HG03571 (cell line): ENCODE data around the gene MBP.

Experiments
- ATAC-seq: cut with Tn5 transposase; IDR thresholded peaks from one replicate; pipeline ENCODE4 v1.9.1; 2021; ENCODE audit not compliant: unreplicated experiment

Gene MBP

DNA sequence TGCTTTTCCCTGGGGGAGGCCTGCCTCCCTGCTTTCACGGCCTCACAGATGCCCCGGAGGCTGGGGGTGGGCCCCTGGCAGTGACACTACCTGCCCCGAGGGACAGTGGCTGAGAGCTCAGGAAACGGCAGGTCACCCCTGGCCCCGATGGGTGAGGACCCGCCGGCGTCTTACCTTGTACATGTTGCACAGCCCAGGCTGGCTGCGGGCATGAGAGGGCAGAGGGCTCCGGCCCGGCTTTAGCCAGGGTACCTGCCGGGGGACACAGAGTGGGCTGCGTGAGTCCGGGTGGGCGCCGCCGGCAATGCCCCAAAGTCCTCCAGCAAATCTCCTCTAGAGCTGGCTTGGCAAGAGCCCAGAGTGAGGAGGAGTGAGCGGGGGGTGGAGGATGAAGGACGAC is 122.9 kb downstream of the MBP start:
- no peak for ATAC-seq

DNA sequence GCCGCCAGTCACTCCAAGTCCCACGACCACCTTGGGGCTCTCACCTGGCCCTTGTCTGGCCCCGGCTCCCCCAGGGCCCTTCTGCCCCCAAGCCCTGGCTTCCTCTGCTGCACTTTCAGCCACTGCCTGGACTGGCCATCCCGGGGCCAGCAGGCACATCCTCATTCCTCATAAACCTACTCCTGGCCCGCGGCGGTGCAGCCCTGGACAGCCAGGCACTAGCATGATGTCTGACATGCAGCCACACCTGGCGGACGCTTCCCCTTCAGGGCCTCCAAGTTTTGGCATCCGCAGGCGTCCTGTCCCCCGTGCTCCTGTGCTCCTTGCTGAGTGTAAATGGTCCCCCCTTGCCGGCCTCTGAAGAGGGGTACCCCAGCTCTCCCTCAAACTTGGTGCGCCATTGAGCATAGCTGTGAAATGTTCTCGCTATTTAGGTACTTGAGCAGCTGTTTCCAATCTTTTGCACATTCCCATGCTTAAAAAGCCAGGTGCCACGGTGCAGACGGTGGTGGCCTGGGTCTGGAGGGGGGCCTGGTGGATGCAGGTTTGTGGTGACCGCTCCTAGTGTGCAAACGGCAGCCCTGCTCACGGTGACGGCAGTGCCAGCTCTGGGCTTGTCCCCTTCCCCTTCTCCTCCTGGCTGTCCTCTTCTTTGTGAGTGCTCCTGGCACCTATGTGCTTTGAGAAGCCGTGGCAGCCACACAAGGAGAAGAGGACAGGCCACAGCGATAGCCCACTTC is 123.8 kb downstream of the MBP start:
- no peak for ATAC-seq

DNA sequence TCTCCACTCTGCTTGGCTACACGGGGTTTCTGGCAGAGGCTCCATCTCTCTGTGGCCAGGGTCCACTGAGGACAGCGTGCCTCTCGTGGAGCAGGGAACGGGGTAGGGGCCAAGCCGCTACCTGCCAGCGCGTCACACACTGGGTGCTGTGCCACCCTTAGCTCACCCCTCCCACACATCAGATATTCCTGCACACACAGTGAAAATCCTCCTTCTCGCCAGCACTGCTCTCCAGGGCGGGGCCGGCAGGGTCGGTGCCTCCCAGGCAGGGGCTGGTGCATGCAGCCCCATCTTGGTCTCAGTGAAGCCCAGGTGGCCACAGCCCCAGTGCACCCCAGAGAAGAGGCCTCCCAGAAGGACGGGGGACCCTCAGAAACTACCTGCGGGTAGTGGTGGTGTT is 124.6 kb downstream of the MBP start:
- ATAC-seq: no peak

DNA sequence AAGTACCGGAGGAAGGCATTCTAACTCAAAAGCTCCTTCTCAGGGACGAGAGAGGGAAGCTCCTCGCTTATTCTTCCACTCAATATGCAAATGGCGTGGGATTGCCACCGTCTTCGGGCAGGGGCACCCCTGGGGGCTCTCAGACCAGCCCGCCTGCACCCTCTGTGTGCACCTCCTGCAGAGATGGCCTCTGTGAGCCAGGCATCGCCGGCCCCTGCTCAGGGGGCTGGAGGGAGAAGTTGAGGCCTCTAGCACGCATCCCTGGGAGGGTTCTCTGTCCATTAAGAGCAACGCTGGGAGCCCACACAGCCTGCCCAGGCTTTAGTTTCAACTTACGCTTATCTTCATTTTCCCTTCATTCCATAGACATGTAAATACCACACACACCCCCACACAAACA is 125.3 kb downstream of the MBP start:
- no peak for ATAC-seq

DNA sequence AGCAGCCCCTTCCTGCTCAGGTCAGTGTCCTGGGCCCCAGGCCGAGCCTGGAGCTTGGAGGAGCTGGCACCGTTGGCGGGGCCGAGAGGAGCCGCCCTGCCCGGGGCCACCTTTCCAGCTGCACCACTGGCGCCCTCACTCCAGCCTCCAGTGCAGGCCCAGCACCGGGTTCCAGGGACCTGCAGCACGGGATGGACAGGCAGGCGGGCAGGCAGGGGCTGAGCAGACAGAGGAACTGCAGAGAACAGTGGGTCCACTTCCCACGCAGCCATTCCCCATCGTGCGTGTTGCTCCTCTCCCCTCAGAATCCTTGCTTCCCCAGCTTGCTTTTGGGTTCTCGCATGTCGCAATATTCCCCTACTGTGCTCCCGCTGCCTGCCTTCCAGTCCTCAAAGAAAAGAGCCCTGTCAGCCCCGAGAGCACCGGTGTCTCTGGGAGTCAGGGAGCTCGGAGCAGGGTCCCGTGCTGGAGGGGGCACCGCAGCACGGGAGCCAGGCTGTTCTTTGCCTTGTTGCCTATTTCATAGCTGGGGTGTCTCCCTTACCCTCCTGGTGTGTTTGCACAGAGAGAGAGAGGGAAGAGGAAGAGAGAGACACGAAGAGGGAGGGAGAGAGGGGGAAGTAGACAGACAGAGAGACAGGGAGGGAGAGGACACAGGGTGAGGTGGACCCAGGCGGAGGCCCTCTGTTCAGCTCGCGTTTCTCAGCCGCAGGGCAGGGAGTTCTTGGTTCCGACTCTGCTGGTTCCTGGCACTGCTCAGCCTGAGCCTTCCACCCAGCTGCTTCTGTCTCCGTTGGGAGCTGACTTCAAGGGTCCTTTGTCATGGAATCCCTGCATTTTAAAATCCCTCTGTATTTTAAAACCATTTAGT is 126.0 kb downstream of the MBP start:
- ATAC-seq: no peak

DNA sequence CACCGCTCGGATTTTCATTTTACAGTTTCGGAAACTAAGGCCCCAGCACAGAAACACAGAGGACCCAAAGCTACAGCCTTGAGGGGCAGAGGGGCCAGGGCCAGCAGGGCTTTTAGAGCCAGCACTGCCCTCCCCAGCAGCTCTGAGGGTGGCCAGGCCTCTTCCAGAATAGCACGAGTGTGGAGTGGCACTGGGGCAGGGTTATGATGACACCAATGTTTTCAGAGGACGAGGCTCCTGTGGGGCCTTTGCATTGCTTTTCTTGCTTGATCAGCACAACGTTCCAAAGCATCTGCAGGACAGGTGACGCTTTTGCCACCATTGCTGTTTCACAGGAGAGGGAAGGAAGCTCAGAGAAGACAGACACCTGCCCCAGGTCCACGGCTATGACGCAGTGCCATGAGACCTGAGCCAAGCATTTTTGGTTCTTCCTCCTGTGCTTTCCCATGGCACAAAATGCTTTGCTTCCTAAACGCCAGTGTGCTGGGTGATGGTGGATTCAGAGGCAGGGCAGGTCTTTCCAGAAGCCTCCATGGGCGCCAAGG is 126.9 kb downstream of the MBP start:
- no peak for ATAC-seq

DNA sequence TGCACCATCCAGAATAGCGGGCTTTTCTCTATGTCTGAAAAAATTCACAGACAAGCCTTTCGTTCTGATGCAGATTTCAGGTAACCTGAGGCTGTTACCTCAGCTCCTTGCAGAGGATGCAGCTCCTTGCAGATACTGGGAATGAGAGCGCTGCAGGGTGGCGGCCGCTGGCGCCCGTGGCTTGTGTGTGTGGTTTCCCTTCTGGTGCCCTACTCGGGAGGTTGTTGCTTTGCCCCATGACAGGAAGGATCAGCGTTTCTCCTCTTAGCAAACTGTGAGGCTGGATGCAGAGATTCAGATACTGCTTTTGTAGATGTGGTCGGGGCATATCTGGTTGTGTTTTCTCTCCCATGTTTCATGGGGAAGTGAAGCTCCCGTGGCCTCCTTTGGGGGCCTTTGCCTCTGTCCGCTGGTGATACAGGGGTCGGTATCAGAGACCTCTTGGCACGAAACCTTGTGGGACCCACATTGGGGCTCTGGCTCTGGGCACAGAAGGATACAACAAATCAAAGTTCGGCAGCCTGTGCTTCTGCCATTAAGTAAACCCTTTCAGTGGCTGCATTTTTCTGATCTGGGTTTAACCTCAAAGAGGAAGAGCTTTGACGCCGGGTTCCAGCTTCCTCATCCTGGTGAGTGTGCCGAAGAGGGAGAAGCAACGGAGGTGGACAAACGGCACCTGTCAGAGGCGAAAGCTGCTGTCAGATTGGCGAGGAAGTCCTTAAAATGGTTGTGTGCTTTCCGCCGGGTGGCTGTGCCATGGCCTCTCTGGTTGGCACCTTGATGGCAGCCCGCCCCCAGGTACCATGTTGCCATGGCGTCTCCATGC is 127.8 kb downstream of the MBP start:
- ATAC-seq: no peak

DNA sequence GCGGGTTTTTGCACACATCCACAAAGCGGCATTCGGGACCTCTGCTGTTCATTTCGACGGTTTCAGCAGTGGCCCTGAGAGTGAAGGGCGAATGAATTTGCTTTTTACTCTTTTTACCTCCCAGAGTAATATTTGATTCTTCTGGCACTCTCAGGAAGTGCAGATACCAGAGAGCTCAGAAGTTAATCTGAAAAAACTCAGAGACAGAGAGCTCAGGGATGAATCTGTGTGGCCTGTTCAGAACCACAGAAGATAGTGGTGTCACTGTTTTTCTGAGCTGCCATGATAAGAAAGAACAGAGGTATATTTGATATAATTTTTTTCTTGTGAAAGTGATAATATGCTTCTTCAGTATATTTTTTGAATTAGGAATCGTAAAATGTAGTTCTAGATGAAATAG is 129.3 kb downstream of the MBP start:
- ATAC-seq: no peak

DNA sequence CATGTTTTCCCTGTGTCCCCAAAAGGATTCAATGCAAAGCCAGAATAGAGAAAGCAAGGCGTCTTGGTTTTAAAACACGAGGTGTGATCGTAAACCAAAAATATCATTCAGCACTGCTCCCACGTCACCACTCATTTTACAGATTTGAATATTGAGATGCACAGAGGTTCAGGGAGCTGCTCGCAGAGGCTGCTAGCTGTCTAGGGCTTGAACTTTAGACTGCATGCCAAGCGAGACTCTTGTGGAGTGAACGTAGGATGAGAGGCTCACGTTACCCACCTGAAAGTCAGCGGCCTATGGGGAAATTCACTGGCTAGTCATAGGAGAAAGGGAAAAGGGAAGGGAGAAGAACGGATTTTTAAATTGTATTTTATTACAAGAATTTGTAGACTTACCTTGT is 130.1 kb downstream of the MBP start:
- ATAC-seq: no peak

DNA sequence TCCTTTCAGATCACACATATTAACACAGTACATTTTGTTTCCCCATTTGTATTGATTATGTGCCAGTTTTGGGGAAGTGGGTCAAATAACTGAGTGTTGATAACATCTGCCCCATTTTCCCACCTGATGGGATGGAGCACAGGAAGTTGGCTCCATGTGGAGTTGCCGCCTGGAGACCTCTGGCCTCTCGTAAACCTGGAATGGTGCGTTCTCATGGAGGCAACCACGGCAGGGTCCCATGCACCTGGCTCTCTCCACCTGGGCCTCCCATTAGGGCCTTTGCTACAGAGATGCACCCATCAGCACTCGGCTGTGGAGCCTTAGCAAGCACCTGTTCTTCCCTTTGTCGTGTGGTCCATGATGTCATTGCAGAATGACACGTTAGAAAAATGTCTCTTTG is 130.6 kb downstream of the MBP start:
- no peak for ATAC-seq

DNA sequence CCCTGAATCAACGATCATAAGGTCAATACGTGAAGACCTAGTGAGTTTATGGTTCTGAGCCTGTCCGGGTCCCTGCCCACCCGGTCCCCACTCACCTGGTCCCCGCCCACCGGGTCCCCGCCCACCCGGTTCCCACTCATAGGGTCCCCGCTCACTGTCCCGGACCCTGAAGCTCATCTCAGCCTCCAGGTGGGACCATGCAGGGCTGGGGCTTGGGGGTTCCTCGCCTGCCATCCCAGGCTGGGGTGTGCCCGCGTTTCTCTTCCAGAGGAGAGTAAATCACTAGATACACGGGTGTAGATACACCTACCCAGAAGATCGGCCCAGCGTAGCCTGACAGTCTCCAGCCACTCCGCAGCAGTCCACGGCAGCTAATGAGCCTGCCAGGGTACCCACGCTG is 131.5 kb downstream of the MBP start:
- no peak for ATAC-seq

DNA sequence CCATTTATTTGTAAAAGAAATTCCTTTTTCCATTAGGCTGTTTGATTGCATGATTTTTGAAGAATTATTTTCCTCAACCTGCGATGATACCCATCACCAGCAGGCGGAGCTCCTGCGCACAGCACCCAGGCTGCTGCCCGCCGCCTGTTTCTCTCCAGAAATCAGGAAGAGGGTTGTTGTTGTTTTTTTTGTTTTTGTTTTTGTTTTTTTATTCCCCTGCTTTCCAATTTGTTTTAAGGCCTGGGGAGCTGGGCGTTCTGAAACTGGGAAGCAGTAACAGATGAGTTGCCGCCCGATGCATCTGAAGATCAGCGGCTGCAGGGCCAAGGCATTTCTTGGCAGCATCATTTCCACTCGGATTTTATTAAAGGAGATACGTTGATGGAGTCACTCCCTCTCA is 132.1 kb downstream of the MBP start:
- no peak for ATAC-seq

DNA sequence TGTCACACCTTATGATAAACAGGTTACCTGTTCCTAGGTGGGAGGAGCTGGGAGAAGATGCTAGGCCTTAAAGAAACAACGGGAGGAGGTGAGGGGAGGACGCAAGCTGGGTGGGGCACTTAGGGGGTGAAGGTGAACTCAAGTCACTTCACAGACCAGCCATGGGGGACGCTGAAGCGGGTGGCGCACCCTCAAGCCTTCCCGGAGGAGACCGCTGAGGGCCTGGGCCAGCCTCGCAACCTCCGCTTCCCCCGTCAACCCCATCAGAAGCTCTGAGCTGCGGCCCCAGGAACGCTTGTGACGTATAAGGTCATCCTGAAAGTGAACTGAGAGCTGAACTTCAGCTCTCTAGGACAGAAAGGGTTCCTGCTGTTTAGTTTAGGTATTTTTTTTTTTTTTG is 133.5 kb downstream of the MBP start:
- no peak for ATAC-seq

DNA sequence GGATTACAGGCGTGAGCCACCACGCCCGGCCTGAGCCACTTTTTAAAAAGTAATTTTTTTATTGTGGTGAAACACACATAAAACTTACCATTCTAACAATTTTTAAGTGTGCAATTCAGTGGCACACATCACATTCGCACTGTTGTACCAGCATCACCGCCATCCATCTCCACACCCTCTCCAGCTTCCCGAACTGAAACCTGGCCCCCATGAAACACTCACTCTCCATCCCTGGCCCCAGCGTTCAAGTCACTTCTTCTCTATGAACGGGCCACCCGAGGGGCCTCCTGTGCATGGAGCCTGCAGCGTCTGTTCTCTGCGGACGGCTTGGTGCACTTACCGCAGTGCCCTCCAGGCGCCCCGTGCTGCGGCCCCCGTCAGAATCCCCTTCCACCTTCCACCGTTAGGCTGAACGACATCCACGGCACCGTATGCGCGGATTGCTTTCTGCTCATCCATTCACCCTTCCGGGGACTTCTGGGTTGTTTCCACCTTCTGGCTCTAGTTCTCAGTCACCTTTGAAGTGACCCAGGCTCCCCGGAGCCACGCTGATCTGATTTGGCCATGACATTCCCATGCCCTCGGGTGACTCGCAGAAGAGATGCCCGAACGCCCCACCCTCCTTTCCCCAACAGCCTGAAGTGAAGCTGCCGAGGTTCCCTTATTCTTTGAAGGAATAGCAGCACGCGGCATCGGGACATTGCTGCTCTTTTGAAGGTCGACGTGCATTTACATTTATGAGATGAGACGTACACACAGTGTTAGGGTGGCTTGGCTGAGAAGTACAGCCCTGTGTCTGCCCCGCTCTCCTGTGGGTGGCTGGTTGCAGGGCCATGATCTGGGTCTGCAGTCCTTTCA is 134.4 kb downstream of the MBP start:
- ATAC-seq: no peak

DNA sequence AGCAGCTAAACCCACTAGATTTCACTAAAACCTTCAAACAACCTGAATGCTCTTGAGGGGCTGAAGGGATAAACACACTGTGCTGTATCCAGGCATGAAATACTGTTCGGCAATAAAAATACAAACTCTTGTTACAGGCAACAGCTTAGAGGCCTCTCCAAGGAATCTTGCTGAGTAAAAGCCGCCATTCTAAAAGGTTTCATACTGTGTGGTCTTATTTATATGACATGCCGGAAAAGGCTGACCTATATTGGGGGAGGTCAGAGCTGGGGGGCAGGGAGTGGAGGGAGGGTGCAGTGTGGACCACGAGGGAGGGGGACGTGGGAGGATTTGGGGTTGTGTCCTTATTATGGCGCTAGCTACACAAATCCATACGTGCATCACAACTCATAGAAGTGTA is 136.2 kb downstream of the MBP start:
- no peak for ATAC-seq

DNA sequence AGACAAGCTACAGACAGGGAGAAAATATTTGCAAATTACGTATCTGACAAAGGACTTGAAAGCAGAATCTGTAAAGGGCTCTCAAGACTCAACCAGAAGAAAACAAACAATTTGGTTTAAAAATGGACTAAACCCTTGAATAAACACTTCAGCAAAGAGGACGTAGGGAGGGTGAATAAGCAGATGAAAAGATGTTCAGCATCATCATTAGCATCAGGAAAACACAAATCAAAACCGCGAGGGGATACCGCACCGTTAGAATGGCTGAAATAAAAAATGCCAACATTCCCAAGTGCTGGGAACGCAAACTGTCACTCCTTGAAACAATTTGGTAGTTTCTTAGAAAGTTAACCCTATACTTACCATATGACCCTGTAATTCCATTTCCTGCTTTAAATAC is 136.7 kb downstream of the MBP start:
- no peak for ATAC-seq

DNA sequence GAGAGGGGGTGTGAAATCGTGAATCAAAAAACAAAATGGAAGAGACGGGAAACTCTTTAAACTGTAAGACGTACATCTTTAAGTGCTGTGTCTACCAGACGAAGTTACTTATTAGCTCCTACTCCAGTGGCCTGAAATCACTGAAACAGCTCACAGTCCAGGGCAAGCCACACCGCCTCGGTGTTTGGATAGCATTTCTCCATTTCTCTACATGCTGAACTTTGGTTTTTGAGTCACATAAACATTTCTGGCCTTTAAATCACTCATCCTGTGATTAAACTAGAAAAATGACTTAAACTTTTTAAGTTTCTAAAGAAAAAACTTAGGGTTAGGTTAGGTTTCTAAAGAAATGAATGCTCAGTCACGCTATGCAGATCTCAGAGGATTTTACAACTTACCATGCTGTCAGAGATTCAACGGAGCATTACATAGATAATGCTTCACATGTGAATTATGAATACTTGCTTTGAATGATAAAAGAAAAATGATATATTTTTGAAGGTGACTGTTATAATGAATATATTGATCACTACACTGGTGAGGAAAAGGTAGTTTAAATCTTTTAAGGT is 138.4 kb downstream of the MBP start:
- ATAC-seq: no peak

DNA sequence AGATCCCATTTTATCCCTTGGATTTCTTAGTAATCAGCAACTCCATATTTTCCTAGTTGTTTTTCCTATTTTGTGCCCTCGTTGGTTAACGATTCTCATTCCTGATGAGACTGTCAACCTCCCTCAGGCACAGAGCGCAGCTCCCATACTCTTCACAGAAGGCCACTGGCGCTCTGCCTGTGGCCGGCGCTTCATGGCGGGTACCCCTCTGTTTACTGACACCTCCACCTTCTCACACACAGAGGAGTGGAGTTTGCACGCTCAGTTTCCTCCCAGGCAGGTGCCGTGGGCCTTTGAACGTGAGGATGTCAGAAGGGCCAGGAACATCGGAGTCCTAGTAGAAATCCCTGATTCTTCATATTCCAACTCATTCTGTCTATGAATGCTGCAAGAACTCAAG is 139.0 kb downstream of the MBP start:
- no peak for ATAC-seq

DNA sequence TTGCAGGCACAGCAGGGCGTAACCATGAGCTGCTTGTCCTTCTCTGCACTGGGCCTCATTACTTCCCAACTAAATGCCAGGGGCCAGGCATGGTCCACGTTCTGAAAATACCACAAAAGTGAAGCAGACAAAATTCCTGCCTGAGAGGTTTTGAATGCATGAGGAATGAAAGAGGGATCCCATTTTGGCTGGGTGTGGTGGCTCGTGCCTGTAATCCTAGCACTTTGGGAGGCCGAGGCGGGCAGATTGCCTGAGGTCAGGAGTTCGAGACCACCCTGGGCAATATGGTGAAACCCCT is 139.5 kb downstream of the MBP start:
- ATAC-seq: no peak
